GM23338 (cell line): ENCODE results near the gene ZBED5. TPM values are rescaled to one million over a fixed set of nuclear protein-coding genes. Genes with fewer than 3 reads are reported as not detected.

Experiments used
- ATAC-seq: fragments of 200-7000 bp; cut with Tn5 transposase; 3 replicates; pipeline ENCODE4 v1.9.1; 2020
- DNase-seq: peaks from one replicate; pipeline ENCODE4 v3.0.0-alpha.2; 2015; ENCODE audit warnings: low spot score
- H2AFZ ChIP-seq: fragments of 200-600 bp; sonication (generic); 2 replicates; pipeline ENCODE4 v1.8.0; 2016; ENCODE audit warnings: antibody characterized with exemption, mild to moderate bottlenecking, moderate library complexity
- H3F3A ChIP-seq: fragments of 200-600 bp; sonication (generic); replicated peaks from 2 replicates; pipeline ENCODE4 v1.8.0; 2017; ENCODE audit warnings: antibody characterized with exemption, mixed run types, low read depth
- H3K27ac ChIP-seq: fragments of 200-600 bp; sonication (generic); 2 replicates; pipeline ENCODE4 v1.6.1; 2016; ENCODE audit warnings: low read depth
- H3K27me3 ChIP-seq: fragments of 200-600 bp; sonication (generic); 2 replicates; pipeline ENCODE4 v1.8.0; 2016; ENCODE audit warnings: mild to moderate bottlenecking, mixed run types, moderate library complexity; ENCODE audit not compliant: insufficient read depth
- H3K36me3 ChIP-seq: fragments of 200-600 bp; sonication (generic); 2 replicates; pipeline ENCODE4 v1.8.0; 2016; ENCODE audit warnings: mild to moderate bottlenecking; ENCODE audit not compliant: insufficient read depth
- H3K4me1 ChIP-seq: fragments of 200-600 bp; sonication (generic); 2 replicates; pipeline ENCODE4 v1.8.0; 2016; ENCODE audit warnings: mild to moderate bottlenecking, moderate library complexity; ENCODE audit not compliant: insufficient read depth
- H3K4me2 ChIP-seq: fragments of 200-600 bp; sonication (generic); 2 replicates; pipeline ENCODE4 v1.7.1; 2017; ENCODE audit warnings: mixed run types
- H3K4me3 ChIP-seq: fragments of 200-600 bp; sonication (generic); 2 replicates; pipeline ENCODE4 v1.6.1; 2016; ENCODE audit warnings: mixed run types
- H3K79me2 ChIP-seq: fragments of 200-600 bp; sonication (generic); replicated peaks from 2 replicates; pipeline ENCODE4 v1.8.0; 2017; ENCODE audit warnings: mild to moderate bottlenecking; ENCODE audit not compliant: insufficient read depth
- H3K9me2 ChIP-seq: fragments of 200-600 bp; sonication (generic); 2 replicates; pipeline ENCODE4 v1.8.0; 2017; ENCODE audit not compliant: insufficient read depth
- H4K20me1 ChIP-seq: fragments of 200-600 bp; sonication (generic); replicated peaks from 2 replicates; pipeline ENCODE4 v1.8.0; 2017; ENCODE audit warnings: mild to moderate bottlenecking; ENCODE audit not compliant: insufficient read depth
- H3K27ac Mint-ChIP-seq: 2 replicates; pipeline ENCODE4 v1.8.0; 2020; ENCODE audit warnings: inconsistent platforms, mild to moderate bottlenecking, moderate library complexity, mixed read lengths
- H3K27me3 Mint-ChIP-seq: 3 replicates; pipeline ENCODE4 v1.8.0; 2022; ENCODE audit warnings: low read depth, mild to moderate bottlenecking, moderate library complexity, mixed read lengths, inconsistent platforms; ENCODE audit not compliant: insufficient read depth, poor library complexity
- H3K36me3 Mint-ChIP-seq: 3 replicates; pipeline ENCODE4 v1.8.0; 2021; ENCODE audit warnings: low read depth, mild to moderate bottlenecking, inconsistent platforms, moderate library complexity, mixed read lengths
- H3K4me1 Mint-ChIP-seq: 3 replicates; pipeline ENCODE4 v1.8.0; 2020; ENCODE audit warnings: mild to moderate bottlenecking, inconsistent platforms, mixed read lengths
- H3K4me3 Mint-ChIP-seq: 3 replicates; pipeline ENCODE4 v1.8.0; 2021; ENCODE audit warnings: moderate library complexity, mild to moderate bottlenecking, inconsistent platforms, mixed read lengths
- H3K9me3 Mint-ChIP-seq: 3 replicates; pipeline ENCODE4 v1.8.0; 2020; ENCODE audit warnings: moderate library complexity, mild to moderate bottlenecking, inconsistent platforms, mixed read lengths
- CREB1 ChIP-seq: fragments of 250-450 bp; sonication (Bioruptor Pico); IDR thresholded peaks from 2 replicates; pipeline ENCODE4 v1.5.0; 2020; ENCODE audit warnings: low read depth, mild to moderate bottlenecking, moderate library complexity
- CTCF ChIP-seq, 2 experiments: fragments of 200-600 bp in 1 of 2; sonication (generic) in 1 of 2; conservative IDR thresholded peaks; 2 replicates each; pipeline versions ENCODE4 v1.5.1 to v1.6.1; 2016 to 2017; ENCODE audit warnings: antibody characterized with exemption in 2 of 2, low read depth in 2 of 2, mild to moderate bottlenecking in 2 of 2, moderate library complexity in 1 of 2
- ETS1 ChIP-seq: IDR thresholded peaks from 2 replicates; pipeline ENCODE4 v1.6.1; 2016; ENCODE audit warnings: antibody characterized with exemption
- EZH2 ChIP-seq: fragments of 200-600 bp; sonication (generic); IDR thresholded peaks from one replicate; pipeline ENCODE4 v1.8.0; 2017; ENCODE audit warnings: antibody characterized with exemption, mild to moderate bottlenecking, low read depth; ENCODE audit not compliant: unreplicated experiment
- EZH2phosphoT487 ChIP-seq: fragments of 200-600 bp; sonication (generic); IDR thresholded peaks from one replicate; pipeline ENCODE4 v1.8.1; 2018; ENCODE audit warnings: antibody characterized with exemption; ENCODE audit not compliant: unreplicated experiment
- JUNB ChIP-seq: IDR thresholded peaks from one replicate; pipeline ENCODE4 v1.6.1; 2016; ENCODE audit warnings: antibody characterized with exemption; ENCODE audit not compliant: unreplicated experiment
- NANOG ChIP-seq: IDR thresholded peaks from 2 replicates; pipeline ENCODE4 v1.6.1; 2016; ENCODE audit warnings: antibody characterized with exemption, borderline replicate concordance
- REST ChIP-seq: IDR thresholded peaks from one replicate; pipeline ENCODE4 v1.6.1; 2018; ENCODE audit warnings: antibody characterized with exemption; ENCODE audit not compliant: unreplicated experiment
- STAT1 ChIP-seq: IDR thresholded peaks from one replicate; pipeline ENCODE4 v1.6.1; 2016; ENCODE audit warnings: antibody characterized with exemption; ENCODE audit not compliant: unreplicated experiment
- ZNF114 ChIP-seq: fragments of 250-450 bp; sonication (Bioruptor Pico); IDR thresholded peaks from 2 replicates; pipeline ENCODE4 v1.5.0; 2020; ENCODE audit warnings: mild to moderate bottlenecking, moderate library complexity
- polyA plus RNA-seq: library from polyadenylated mRNA; unstranded; fragments of >200 nt; fragmentation: Nextera tagmentation; extraction: Ambion mirVana; gene quantifications from 2 replicates; pipeline ENCODE4 v1.2.1, GENCODE V29; 2016
- total RNA-seq: library from RNA; depleted of rRNA; stranded (reverse); fragments of >200 nt; shearing (Covaris generic); gene quantifications from 2 replicates; pipeline ENCODE4 v1.2.3, GENCODE V29; 2014

ZBED5 gene
- total and polyA plus RNA-seq, 2 experiments from 2014 or later: 54.1 to 56.3 TPM

GRCh38 chr11:10881892-10882291 lies 24.0 kb upstream of the ZBED5 start (continued):
- no peak for TF ChIP-seq ZNF114 (CRISPR knock-in tag)

- DNase-seq (peak; percentile 91), ATAC-seq (peak; percentile 86)
- H3K9me2 ChIP-seq: no peaks in the 10 kb centered on the region
- H3K27me3 ChIP-seq: no peaks in the 10 kb centered on the region
- no peak overlapping the region for H3K4me3 Mint-ChIP-seq
- no peak overlapping the region for H2AFZ ChIP-seq
- H3K36me3 ChIP-seq: no peaks in the 10 kb centered on the region; the same call in 1 of the 2 replicates
- no peak overlapping the region for H3K4me3 ChIP-seq
- peaks cover 1% of the 10 kb centered on the region for H3K9me3 Mint-ChIP-seq
- H3K27ac ChIP-seq: 0 out of 2 replicates have a peak overlapping the region, but pooled peaks have one; percentile 4
- H3K4me1 ChIP-seq: peaks cover 9% of the 10 kb centered on the region; the same call in 1 of the 2 replicates
- H4K20me1 ChIP-seq: no peaks in the 10 kb centered on the region
- no peaks in the 10 kb centered on the region for H3K79me2 ChIP-seq
- no peaks in the 10 kb centered on the region for H3K27me3 Mint-ChIP-seq
- H3K4me1 Mint-ChIP-seq: peaks cover 10% of the 10 kb centered on the region
- no peak overlapping the region for H3K4me2 ChIP-seq
- TF ChIP-seq CTCF (conservative IDR thresholded peaks at IDR 0.05; ENCODE audit: low read depth in 2 of 2) (peak; percentile 79 to 91), EZH2 (no peak), REST (no peak), NANOG (no peak)
- H3F3A ChIP-seq: no peaks in the 10 kb centered on the region
- H3K36me3 Mint-ChIP-seq: peaks cover 4% of the 10 kb centered on the region; the same call in 2 of the 3 replicates
- no peak overlapping the region for H3K27ac Mint-ChIP-seq
These were observed 20.8 kb upstream of the ZBED5 start for GRCh38 chr11:10878408-10879214.

GRCh38 chr11:10876158-10876557 lies 18.3 kb upstream of the ZBED5 start:
- no peak for ATAC-seq
- Histone ChIP-seq H3K4me3 (no peak overlapping the region), H3K4me2 (no peak overlapping the region), H3K27ac (no peak overlapping the region), H3K4me1 (peaks cover 9% of the 10 kb centered on the region; the same call in 1 of the 2 replicates), H4K20me1 (no peaks in the 10 kb centered on the region), H3K79me2 (no peaks in the 10 kb centered on the region), H2AFZ (no peak overlapping the region), H3K9me2 (no peaks in the 10 kb centered on the region), H3K27me3 (no peaks in the 10 kb centered on the region), H3F3A (no peaks in the 10 kb centered on the region), H3K36me3 (no peaks in the 10 kb centered on the region)
- H3K4me1 Mint-ChIP-seq: peaks cover 10% of the 10 kb centered on the region
- peaks cover 11% of the 10 kb centered on the region; the same call in 2 of the 3 replicates for H3K36me3 Mint-ChIP-seq
- DNase-seq: no peak
- H3K9me3 Mint-ChIP-seq: peaks cover 16% of the 10 kb centered on the region
- no peaks in the 10 kb centered on the region for H3K27me3 Mint-ChIP-seq
- H3K4me3 Mint-ChIP-seq: no peak overlapping the region
- 0 out of 2 replicates have a peak overlapping the region, but pooled peaks have one; percentile 14 for H3K27ac Mint-ChIP-seq
- no peak for TF ChIP-seq STAT1
- no peak for TF ChIP-seq REST
- TF ChIP-seq EZH2phosphoT487: no peak
- no peak for TF ChIP-seq CREB1 (CRISPR knock-in tag)
- no peak for TF ChIP-seq JUNB
- TF ChIP-seq ETS1: no peak
- TF ChIP-seq EZH2: no peak
